Caco-2 (cell line): ENCODE data around the gene MACROD2. TPM values are rescaled to one million over a fixed set of nuclear protein-coding genes. Genes with fewer than 3 reads are reported as not detected.
"Not testable (repeated sequence)": the region's sequence is repeated elsewhere in the genome, so short reads cannot be mapped to it uniquely, and the experiment has no call there.

Experiments used
- BruUV-seq: library from RNA; stranded (reverse); fragments of 400-500 nt; replicated peaks from 2 replicates; lab custom pipeline; 2021; lab: Mats Ljungman, UMichigan
- CTCF ChIA-PET: fragments of 300-600 bp; sonication (Branson Sonifier 250); formaldehyde crosslinking; loops from one replicate; lab custom pipeline; 2022; ENCODE audit warnings: antibody characterized with exemption; lab: Charles Lee
- POLR2A ChIA-PET: fragments of 300-600 bp; sonication (Branson Sonifier 250); formaldehyde crosslinking; loops from one replicate; lab custom pipeline; 2022; ENCODE audit warnings: antibody characterized with exemption; lab: Charles Lee
- DNase-seq, 2 experiments: peaks; one replicate each; pipeline versions ENCODE4 v3.0.0 to v3.0.0-alpha.2; 2020 to 2022
- H3K27me3 ChIP-seq: replicated peaks from 2 replicates; pipeline ENCODE4 v1.6.0; 2011; ENCODE audit warnings: low read length; ENCODE audit not compliant: control insufficient read depth, insufficient read depth
- H3K36me3 ChIP-seq: 2 replicates; pipeline ENCODE4 v1.5.1; 2011; ENCODE audit warnings: low read length; ENCODE audit not compliant: control insufficient read depth, insufficient read depth
- H3K4me1 ChIP-seq: fragments of 250-450 bp; sonication (Bioruptor Pico); 2 replicates; pipeline ENCODE4 v1.5.1; 2020; ENCODE audit warnings: mild to moderate bottlenecking
- H3K4me3 ChIP-seq: 2 replicates; pipeline ENCODE4 v1.5.1; 2011; ENCODE audit warnings: low read depth, mild to moderate bottlenecking, control low read depth, low read length
- H3K9me3 ChIP-seq: fragments of 250-450 bp; sonication (Bioruptor Pico); 2 replicates; pipeline ENCODE4 v1.5.1; 2020; ENCODE audit warnings: mild to moderate bottlenecking, moderate library complexity
- H3K27ac Mint-ChIP-seq: one replicate; pipeline ENCODE4 v1.8.0; 2022; ENCODE audit warnings: mixed read lengths; ENCODE audit not compliant: unreplicated experiment
- H3K27me3 Mint-ChIP-seq: one replicate; pipeline ENCODE4 v1.8.0; 2022; ENCODE audit warnings: mixed read lengths; ENCODE audit not compliant: insufficient read depth, unreplicated experiment
- H3K36me3 Mint-ChIP-seq: one replicate; pipeline ENCODE4 v1.8.0; 2022; ENCODE audit warnings: mild to moderate bottlenecking, mixed read lengths; ENCODE audit not compliant: insufficient read depth, unreplicated experiment
- H3K4me1 Mint-ChIP-seq: one replicate; pipeline ENCODE4 v1.8.0; 2022; ENCODE audit warnings: low read depth, mixed read lengths; ENCODE audit not compliant: unreplicated experiment
- H3K4me3 Mint-ChIP-seq: one replicate; pipeline ENCODE4 v1.8.0; 2022; ENCODE audit warnings: mild to moderate bottlenecking, moderate library complexity, mixed read lengths; ENCODE audit not compliant: unreplicated experiment
- H3K9me3 Mint-ChIP-seq: one replicate; pipeline ENCODE4 v1.8.0; 2022; ENCODE audit warnings: mixed read lengths; ENCODE audit not compliant: unreplicated experiment
- CTCF ChIP-seq, 2 experiments: fragments of 200-600 bp in 1 of 2; IDR thresholded peaks; 1 replicate in 1 of 2; 2 replicates in 1 of 2; pipeline versions ENCODE4 v1.5.1 to v1.8.0; 2011 to 2022; ENCODE audit warnings: antibody characterized with exemption in 1 of 2, control low read depth in 1 of 2, inconsistent platforms in 1 of 2, low read depth in 1 of 2, low read length in 1 of 2, mild to moderate bottlenecking in 1 of 2, moderate library complexity in 1 of 2; ENCODE audit not compliant: insufficient read depth in 1 of 2, severe bottlenecking in 1 of 2, unreplicated experiment in 1 of 2
- intact Hi-C: fragments of 100-400 bp; cut with micrococcal nuclease; formaldehyde crosslinking; loops from one replicate; pipeline ENCODE4 v1.10.0; 2022; ENCODE audit not compliant: unreplicated experiment
- total RNA-seq: library from RNA; stranded (reverse); gene quantifications from 2 replicates; pipeline ENCODE4 v1.2.3, GENCODE V29; 2022

The MACROD2 gene
- total RNA-seq, 1 experiment from 2014 or later = 6.4 TPM

- intact Hi-C loops = no loop called here
These were observed 1017.2 kb downstream of the MACROD2 start for GRCh38 chr20:15012566-15012965.

GRCh38 chr20:15016875-15017274, 1021.6 kb downstream of the MACROD2 start:
- CTCF ChIA-PET, H3K27ac Mint-ChIP-seq, intact Hi-C loops, H3K27me3 ChIP-seq, H3K4me3 Mint-ChIP-seq, H3K4me3 ChIP-seq, BruUV-seq, H3K36me3 Mint-ChIP-seq, H3K36me3 ChIP-seq, POLR2A ChIA-PET, DNase-seq, H3K27me3 Mint-ChIP-seq, H3K4me1 Mint-ChIP-seq, H3K4me1 ChIP-seq, H3K9me3 ChIP-seq: not testable (repeated sequence)
- H3K9me3 Mint-ChIP-seq = peaks cover 19% of the 10 kb centered on the region

More at GRCh38 chr20:15012566-15012965, 1017.2 kb downstream of the MACROD2 start:
- Histone ChIP-seq H3K9me3 (peaks cover 9% of the 10 kb centered on the region; the same call in 1 of the 2 replicates), H3K4me1 (peaks cover 3% of the 10 kb centered on the region; the same call in 1 of the 2 replicates), H3K36me3 (no peaks in the 10 kb centered on the region), H3K27me3 (no peaks in the 10 kb centered on the region), H3K4me3 (no peak overlapping the region)
- ChIA-PET POLR2A (no interaction called here), CTCF (no interaction called here)
- Mint-ChIP-seq H3K4me1 (peaks cover 12% of the 10 kb centered on the region), H3K4me3 (no peak overlapping the region), H3K9me3 (no peaks in the 10 kb centered on the region), H3K27me3 (no peaks in the 10 kb centered on the region), H3K36me3 (no peaks in the 10 kb centered on the region), H3K27ac (no peak overlapping the region)
- no peak for DNase-seq
- BruUV-seq = no TSS peak
- TF ChIP-seq CTCF (IDR thresholded peaks at IDR 0.05; ENCODE audit: insufficient read depth in 1 of 2, low read depth in 1 of 2, low read length in 1 of 2, severe bottlenecking in 1 of 2, unreplicated experiment in 1 of 2) = no peak

GRCh38 chr20:15018966-15019365, 1023.6 kb downstream of the MACROD2 start:
- H3K9me3 Mint-ChIP-seq = peaks cover 22% of the 10 kb centered on the region
- no peak for TF ChIP-seq CTCF (IDR thresholded peaks at IDR 0.05; ENCODE audit: insufficient read depth in 1 of 2, low read depth in 1 of 2, low read length in 1 of 2, severe bottlenecking in 1 of 2, unreplicated experiment in 1 of 2)
- BruUV-seq = no TSS peak
- no peaks in the 10 kb centered on the region for H3K27me3 Mint-ChIP-seq
- no peak overlapping the region for H3K4me3 Mint-ChIP-seq
- Histone ChIP-seq H3K4me1 (peaks cover 3% of the 10 kb centered on the region; the same call in 1 of the 2 replicates), H3K27me3 (no peaks in the 10 kb centered on the region), H3K36me3 (no peaks in the 10 kb centered on the region), H3K9me3 (peaks cover 9% of the 10 kb centered on the region; the same call in 1 of the 2 replicates), H3K4me3 (no peak overlapping the region)
- intact Hi-C loops = no loop called here
- ChIA-PET CTCF (no interaction called here), POLR2A (no interaction called here)
- no peaks in the 10 kb centered on the region for H3K36me3 Mint-ChIP-seq
- no peaks in the 10 kb centered on the region for H3K4me1 Mint-ChIP-seq
- no peak overlapping the region for H3K27ac Mint-ChIP-seq
- no peak for DNase-seq
